ENCODE measurements around the gene DPYSL5.

GRCh38 chr2:26809876-26810577, 37.9 kb upstream of the DPYSL5 start:
- TF ChIP-seq EZH2 (IDR thresholded peaks at IDR 0.05; ENCODE audit: borderline replicate concordance, low read depth, low read length, severe bottlenecking) = no peak
- TF ChIP-seq, protein P1, sequence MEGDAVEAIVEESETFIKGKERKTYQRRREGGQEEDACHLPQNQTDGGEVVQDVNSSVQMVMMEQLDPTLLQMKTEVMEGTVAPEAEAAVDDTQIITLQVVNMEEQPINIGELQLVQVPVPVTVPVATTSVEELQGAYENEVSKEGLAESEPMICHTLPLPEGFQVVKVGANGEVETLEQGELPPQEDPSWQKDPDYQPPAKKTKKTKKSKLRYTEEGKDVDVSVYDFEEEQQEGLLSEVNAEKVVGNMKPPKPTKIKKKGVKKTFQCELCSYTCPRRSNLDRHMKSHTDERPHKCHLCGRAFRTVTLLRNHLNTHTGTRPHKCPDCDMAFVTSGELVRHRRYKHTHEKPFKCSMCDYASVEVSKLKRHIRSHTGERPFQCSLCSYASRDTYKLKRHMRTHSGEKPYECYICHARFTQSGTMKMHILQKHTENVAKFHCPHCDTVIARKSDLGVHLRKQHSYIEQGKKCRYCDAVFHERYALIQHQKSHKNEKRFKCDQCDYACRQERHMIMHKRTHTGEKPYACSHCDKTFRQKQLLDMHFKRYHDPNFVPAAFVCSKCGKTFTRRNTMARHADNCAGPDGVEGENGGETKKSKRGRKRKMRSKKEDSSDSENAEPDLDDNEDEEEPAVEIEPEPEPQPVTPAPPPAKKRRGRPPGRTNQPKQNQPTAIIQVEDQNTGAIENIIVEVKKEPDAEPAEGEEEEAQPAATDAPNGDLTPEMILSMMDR (IDR thresholded peaks at IDR 0.05; ENCODE audit: borderline replicate concordance, extremely low read depth, low read length, poor library complexity, severe bottlenecking) = no peak

All from DND-41 (cell line).